ENCODE data around the gene SCGB3A2.

The SCGB3A2 gene

GRCh38 chr5:147930769-147931168 is 52.3 kb downstream of the SCGB3A2 start:
- TF ChIP-seq TOX (CRISPR knock-in tag; IDR thresholded peaks at IDR 0.05; ENCODE audit: borderline replicate concordance), result no peak
- no peak for TF ChIP-seq ARNTL (CRISPR knock-in tag; IDR thresholded peaks at IDR 0.05; ENCODE audit: borderline replicate concordance, low read depth)
- no peak for TF ChIP-seq PATZ1 (CRISPR knock-in tag; IDR thresholded peaks at IDR 0.05; ENCODE audit: borderline replicate concordance)
- TF ChIP-seq ZNF8 (CRISPR knock-in tag; IDR thresholded peaks at IDR 0.05), result no peak
- TF ChIP-seq ZFP3 (CRISPR knock-in tag; IDR thresholded peaks at IDR 0.05), result no peak
- no peak for TF ChIP-seq TCF4 (CRISPR knock-in tag; IDR thresholded peaks at IDR 0.05; ENCODE audit: borderline replicate concordance)
- no peak for TF ChIP-seq ZNF565 (CRISPR knock-in tag; conservative IDR thresholded peaks at IDR 0.05; ENCODE audit: low read depth)
- TF ChIP-seq RARB (CRISPR knock-in tag; IDR thresholded peaks at IDR 0.05), result no peak
- TF ChIP-seq ESRRG (CRISPR knock-in tag; IDR thresholded peaks at IDR 0.05), result no peak
- TF ChIP-seq, protein P1, sequence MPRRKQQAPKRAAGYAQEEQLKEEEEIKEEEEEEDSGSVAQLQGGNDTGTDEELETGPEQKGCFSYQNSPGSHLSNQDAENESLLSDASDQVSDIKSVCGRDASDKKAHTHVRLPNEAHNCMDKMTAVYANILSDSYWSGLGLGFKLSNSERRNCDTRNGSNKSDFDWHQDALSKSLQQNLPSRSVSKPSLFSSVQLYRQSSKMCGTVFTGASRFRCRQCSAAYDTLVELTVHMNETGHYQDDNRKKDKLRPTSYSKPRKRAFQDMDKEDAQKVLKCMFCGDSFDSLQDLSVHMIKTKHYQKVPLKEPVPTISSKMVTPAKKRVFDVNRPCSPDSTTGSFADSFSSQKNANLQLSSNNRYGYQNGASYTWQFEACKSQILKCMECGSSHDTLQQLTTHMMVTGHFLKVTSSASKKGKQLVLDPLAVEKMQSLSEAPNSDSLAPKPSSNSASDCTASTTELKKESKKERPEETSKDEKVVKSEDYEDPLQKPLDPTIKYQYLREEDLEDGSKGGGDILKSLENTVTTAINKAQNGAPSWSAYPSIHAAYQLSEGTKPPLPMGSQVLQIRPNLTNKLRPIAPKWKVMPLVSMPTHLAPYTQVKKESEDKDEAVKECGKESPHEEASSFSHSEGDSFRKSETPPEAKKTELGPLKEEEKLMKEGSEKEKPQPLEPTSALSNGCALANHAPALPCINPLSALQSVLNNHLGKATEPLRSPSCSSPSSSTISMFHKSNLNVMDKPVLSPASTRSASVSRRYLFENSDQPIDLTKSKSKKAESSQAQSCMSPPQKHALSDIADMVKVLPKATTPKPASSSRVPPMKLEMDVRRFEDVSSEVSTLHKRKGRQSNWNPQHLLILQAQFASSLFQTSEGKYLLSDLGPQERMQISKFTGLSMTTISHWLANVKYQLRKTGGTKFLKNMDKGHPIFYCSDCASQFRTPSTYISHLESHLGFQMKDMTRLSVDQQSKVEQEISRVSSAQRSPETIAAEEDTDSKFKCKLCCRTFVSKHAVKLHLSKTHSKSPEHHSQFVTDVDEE (CRISPR knock-in tag; IDR thresholded peaks at IDR 0.05), result no peak
- no peak for TF ChIP-seq ZFP30 (CRISPR knock-in tag; IDR thresholded peaks at IDR 0.05)
- no peak for TF ChIP-seq ZNF70 (CRISPR knock-in tag; IDR thresholded peaks at IDR 0.05)
- no peak for TF ChIP-seq ZC3H10 (CRISPR knock-in tag; IDR thresholded peaks at IDR 0.05)
- no peak for TF ChIP-seq CSRNP3 (CRISPR knock-in tag; IDR thresholded peaks at IDR 0.05)
- TF ChIP-seq CREB5 (CRISPR knock-in tag; IDR thresholded peaks at IDR 0.05; ENCODE audit: low read depth), result no peak
- TF ChIP-seq GLIS3 (CRISPR knock-in tag; IDR thresholded peaks at IDR 0.05), result no peak
- no peak for TF ChIP-seq ISL1 (CRISPR knock-in tag; IDR thresholded peaks at IDR 0.05)
- TF ChIP-seq PPARA (CRISPR knock-in tag; IDR thresholded peaks at IDR 0.05; ENCODE audit: borderline replicate concordance), result no peak
- no peak for ATAC-seq
